ENCODE data around the gene NOS2. TPM values are rescaled to one million over a fixed set of nuclear protein-coding genes. Genes with fewer than 3 reads are reported as not detected.
"Not testable (repeated sequence)": the region's sequence is repeated elsewhere in the genome, so short reads cannot be mapped to it uniquely, and the experiment has no call there.

The NOS2 gene
- total RNA-seq, 4 donors from 2014 or later: 0.57 to 1.1 (median 0.59) TPM; not detected in 1

DNA sequence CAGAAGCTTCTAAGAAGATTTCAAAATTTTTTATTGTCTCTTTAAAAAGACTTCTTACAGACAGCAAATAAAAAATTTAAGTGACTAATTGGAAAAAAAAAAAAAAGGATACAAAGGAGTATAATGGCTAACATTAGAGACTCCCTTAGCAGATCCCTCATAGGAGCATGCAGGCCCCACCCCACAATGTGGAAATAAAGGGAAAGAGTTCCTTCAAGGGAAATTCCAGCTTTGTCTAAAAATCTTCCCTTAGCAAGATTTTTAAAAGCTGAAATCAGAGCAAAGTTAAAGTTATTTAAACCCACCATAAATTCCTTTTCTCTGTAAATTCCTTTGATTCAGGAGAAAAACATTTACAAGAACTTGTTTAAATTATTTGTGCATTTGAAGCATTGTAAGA lies 32.5 kb upstream of the NOS2 start:
- no peak overlapping the region for H3K4me3 ChIP-seq (ENCODE audit: low read depth, poor library complexity, severe bottlenecking)
- intact Hi-C loops (cut with DNase I; ENCODE audit: low total_unique reads): no loop called here
- TF ChIP-seq POLR2A (IDR thresholded peaks at IDR 0.05): no peak
- TF ChIP-seq, protein P1, sequence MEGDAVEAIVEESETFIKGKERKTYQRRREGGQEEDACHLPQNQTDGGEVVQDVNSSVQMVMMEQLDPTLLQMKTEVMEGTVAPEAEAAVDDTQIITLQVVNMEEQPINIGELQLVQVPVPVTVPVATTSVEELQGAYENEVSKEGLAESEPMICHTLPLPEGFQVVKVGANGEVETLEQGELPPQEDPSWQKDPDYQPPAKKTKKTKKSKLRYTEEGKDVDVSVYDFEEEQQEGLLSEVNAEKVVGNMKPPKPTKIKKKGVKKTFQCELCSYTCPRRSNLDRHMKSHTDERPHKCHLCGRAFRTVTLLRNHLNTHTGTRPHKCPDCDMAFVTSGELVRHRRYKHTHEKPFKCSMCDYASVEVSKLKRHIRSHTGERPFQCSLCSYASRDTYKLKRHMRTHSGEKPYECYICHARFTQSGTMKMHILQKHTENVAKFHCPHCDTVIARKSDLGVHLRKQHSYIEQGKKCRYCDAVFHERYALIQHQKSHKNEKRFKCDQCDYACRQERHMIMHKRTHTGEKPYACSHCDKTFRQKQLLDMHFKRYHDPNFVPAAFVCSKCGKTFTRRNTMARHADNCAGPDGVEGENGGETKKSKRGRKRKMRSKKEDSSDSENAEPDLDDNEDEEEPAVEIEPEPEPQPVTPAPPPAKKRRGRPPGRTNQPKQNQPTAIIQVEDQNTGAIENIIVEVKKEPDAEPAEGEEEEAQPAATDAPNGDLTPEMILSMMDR (IDR thresholded peaks at IDR 0.05): no peak
- DNase-seq (ENCODE audit: low spot score in 2 of 2): no peak

DNA sequence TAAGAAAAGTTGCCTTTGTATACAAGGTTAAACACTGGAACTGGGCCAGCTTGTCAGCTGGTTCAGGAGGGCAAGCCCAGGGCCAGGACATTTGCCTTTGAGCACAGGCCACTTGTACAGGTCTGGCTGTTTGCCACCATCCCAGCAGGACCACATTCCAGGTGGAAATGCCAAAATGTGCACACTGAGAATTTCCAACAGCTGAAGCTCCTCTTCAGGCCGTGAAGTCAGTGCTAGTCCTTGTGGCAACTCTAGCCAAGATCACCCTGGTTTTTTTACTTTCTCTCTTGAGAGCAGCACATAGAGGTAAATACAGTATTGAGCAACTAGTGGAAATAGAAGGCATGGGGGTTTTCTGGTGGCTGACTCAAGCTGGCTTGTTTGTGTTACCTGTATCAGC lies 29.6 kb upstream of the NOS2 start:
- intact Hi-C loops (cut with DNase I; ENCODE audit: low total_unique reads); H3K4me3 ChIP-seq (ENCODE audit: low read depth, poor library complexity, severe bottlenecking); DNase-seq (ENCODE audit: low spot score in 2 of 2): not testable (repeated sequence)
- WGBS, 2 donors: 17 to 60% methylated on average over 1 of the region's 1 CpG

DNA sequence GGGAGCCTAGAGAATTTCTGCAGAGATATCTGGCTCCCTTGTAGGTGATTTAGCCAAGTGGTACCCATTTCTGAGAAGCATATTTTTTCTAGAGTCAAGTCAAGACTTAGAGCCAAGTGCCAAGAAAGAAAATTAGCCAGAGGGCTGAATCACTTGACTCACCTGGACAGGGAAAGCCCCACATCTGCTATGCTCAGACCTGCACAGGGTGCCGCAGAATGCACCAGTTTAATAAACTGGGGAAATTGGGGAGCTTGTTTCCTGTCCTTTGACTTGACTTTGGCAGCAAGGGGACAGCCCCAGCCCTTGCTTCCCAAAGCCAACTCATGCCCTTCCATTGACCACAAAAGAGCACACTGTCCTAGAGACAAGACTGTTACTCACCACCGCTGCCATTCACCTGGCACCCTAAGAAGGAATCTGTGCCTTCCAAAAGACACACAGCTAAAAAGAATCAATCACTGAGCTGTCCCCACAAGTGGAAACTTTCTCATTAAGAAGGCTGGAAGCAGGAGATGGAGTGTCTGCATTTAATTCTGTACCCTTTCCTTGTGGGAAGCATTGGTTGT lies 28.9 kb upstream of the NOS2 start:
- no CpG with 5 or more reads among the region's 2 CpGs for WGBS, 2 donors

DNA sequence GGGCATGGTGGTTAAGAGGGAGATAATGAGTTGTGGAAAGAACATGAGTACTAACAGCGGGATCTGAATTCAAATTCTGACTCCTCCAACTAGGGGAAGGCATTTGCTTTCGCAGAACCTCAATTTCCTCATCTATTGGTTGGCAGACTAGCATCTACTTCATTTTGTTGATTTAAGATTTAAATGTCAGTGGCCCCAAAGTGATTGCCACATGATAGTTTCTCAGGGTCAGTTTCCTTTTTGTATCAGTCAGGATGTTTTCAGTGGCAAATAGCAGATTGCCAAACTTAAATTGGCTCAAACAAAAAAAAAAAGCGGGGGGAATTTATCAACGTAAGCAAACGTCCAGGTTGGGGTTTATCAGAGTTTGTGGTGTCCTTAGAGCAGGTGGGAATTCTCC lies 25.1 kb upstream of the NOS2 start:
- H3K4me3 ChIP-seq (ENCODE audit: low read depth, poor library complexity, severe bottlenecking): no peak overlapping the region
- no peak for DNase-seq (ENCODE audit: low spot score in 2 of 2)
- intact Hi-C loops (cut with DNase I; ENCODE audit: low total_unique reads): no loop called here
- TF ChIP-seq POLR2A (IDR thresholded peaks at IDR 0.05): no peak
- TF ChIP-seq, protein P1 (IDR thresholded peaks at IDR 0.05): no peak
- WGBS, 2 donors: 82 to 88% methylated on average over 5 of the region's 5 CpGs

More for the DNA sequence above, 28.9 kb upstream of the NOS2 start:
- intact Hi-C loops (cut with DNase I; ENCODE audit: low total_unique reads); H3K4me3 ChIP-seq (ENCODE audit: low read depth, poor library complexity, severe bottlenecking); DNase-seq (ENCODE audit: low spot score in 2 of 2): not testable (repeated sequence)

DNA sequence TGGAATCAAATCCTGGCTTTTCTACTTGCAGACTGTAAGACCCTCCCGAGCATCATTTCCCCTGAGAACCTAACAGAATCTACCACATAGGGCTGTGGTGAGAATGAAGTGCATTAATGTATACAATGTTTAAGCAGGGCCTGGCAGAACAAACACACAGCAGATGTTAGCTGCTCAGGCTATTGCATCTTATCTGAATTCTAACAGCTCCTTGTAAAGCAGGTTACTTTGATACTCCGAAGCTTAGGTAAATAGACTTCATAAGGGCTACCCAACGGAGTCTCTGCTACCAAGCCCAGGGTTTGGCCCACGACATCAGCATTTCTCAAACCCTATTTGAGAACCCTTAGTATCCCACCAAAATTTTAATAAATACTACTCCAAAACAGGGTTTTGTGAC lies 24.4 kb upstream of the NOS2 start:
- no peak overlapping the region for H3K4me3 ChIP-seq (ENCODE audit: low read depth, poor library complexity, severe bottlenecking)
- no peak for DNase-seq (ENCODE audit: low spot score in 2 of 2)
- TF ChIP-seq, protein P1 (IDR thresholded peaks at IDR 0.05): no peak
- no peak for TF ChIP-seq POLR2A (IDR thresholded peaks at IDR 0.05)
- 85 to 89% methylated on average over 4 of the region's 4 CpGs for WGBS, 2 donors
- intact Hi-C loops (cut with DNase I; ENCODE audit: low total_unique reads): no loop called here

DNA sequence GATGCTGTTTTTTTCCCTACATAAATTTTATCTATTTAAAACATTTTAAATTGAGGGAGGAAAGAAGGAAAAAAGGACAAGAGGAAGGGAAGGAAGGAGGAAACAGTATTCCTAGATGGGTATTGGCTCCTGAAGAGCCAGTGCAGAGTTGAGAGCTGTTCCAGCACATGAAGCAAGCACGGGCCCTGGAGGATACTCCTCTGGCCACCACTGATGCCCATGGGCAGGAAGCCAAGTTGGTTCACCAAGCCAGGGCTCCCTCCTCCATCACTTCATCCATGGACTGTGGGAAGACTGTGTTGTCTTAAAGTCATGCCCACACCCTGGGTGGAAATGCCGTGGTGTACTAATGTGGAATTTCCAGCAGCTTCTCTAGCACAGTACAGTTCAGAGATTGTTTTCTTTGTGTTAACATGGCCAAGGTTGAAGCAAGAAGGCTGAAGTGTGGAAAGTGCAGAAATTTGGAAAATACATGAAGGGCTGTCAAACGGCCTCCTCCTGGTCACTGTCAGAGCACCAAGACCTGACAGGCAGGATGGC lies 23.9 kb upstream of the NOS2 start:
- TF ChIP-seq POLR2A (IDR thresholded peaks at IDR 0.05): no peak
- 77 to 93% methylated on average over 3 of the region's 3 CpGs for WGBS, 2 donors
- DNase-seq (ENCODE audit: low spot score in 2 of 2): no peak
- intact Hi-C loops (cut with DNase I; ENCODE audit: low total_unique reads): no loop called here
- H3K4me3 ChIP-seq (ENCODE audit: low read depth, poor library complexity, severe bottlenecking): no peak overlapping the region

DNA sequence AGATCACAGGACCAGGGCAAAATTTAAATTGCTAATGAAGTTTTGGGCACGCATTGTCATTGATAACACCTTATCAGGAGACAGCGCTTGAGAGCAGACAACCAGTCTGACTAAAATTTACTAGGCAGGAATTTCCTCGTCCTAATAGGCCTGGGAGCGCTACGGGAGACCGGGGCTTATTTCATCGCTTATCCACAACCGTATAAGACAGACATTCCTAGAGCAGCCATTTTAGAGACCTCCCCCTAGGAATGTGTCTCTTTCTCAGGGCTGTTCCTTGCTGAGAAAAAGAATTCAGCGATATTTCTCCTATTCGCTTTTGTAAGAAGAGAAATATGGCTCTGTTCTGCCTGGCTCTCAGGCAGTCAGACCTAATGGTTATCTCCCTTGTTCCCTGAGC lies 21.8 kb upstream of the NOS2 start:
- H3K4me3 ChIP-seq (ENCODE audit: low read depth, poor library complexity, severe bottlenecking); intact Hi-C loops (cut with DNase I; ENCODE audit: low total_unique reads); DNase-seq (ENCODE audit: low spot score in 2 of 2): not testable (repeated sequence)
- 83 to 90% methylated on average over 10 of the region's 10 CpGs for WGBS, 2 donors

DNA sequence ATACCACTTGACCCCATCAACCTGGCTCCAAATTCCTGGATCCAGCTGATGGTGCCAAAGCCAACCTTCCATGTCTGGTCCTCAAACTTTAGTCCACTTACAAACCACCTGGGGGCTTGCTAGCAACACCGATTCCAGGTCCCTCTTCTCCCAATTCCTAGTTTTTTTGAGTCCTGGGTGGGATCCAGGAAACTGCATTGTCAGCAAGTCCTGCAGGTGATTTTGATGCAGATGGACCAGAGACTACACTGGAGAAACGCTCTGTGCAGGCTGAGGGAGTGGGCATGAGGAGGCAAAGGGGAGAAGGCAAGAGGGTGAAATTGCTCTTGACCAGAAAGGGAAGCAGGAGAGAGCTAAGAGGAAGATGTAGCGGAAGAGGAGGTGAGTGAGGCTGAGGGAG lies 21.0 kb upstream of the NOS2 start:
- no peak for DNase-seq (ENCODE audit: low spot score in 2 of 2)
- intact Hi-C loops (cut with DNase I; ENCODE audit: low total_unique reads): no loop called here
- no peak overlapping the region for H3K4me3 ChIP-seq (ENCODE audit: low read depth, poor library complexity, severe bottlenecking)
- no peak for TF ChIP-seq POLR2A (IDR thresholded peaks at IDR 0.05)
- TF ChIP-seq, protein P1 (IDR thresholded peaks at IDR 0.05): no peak
- WGBS, 2 donors: 92 to 93% methylated on average over 3 of the region's 3 CpGs

Measured in lower leg skin (tissue), 4 donors.